Osteoblast (primary cell): Measurements from ENCODE around the gene NIP7. TPM values are rescaled to one million over a fixed set of nuclear protein-coding genes. Genes with fewer than 3 reads are reported as not detected.
A peak's percentile ranks its signal among the peaks of the same experiment; 100 is the strongest.

ENCODE experiments used
- DNase-seq: peaks from one replicate; pipeline ENCODE4 v3.0.0; 2011; ENCODE audit warnings: low spot score, mixed read lengths; ENCODE audit not compliant: insufficient read length; ENCODE audit errors: missing footprints
- H2AFZ ChIP-seq: 2 replicates; pipeline ENCODE4 v1.6.0; 2011; ENCODE audit warnings: mild to moderate bottlenecking, low read length
- H3K27ac ChIP-seq: 2 replicates; pipeline ENCODE4 v1.5.1; 2011; ENCODE audit warnings: mild to moderate bottlenecking, low read depth, low read length, moderate library complexity
- H3K27me3 ChIP-seq: 2 replicates; pipeline ENCODE4 v1.6.0; 2012; ENCODE audit warnings: mild to moderate bottlenecking, control low read depth, inconsistent platforms, low read length, moderate library complexity; ENCODE audit not compliant: insufficient read depth
- H3K36me3 ChIP-seq: 2 replicates; pipeline ENCODE4 v1.5.1; 2011; ENCODE audit warnings: mild to moderate bottlenecking, low read length, control low read depth, moderate library complexity; ENCODE audit not compliant: insufficient read depth
- H3K4me1 ChIP-seq: 2 replicates; pipeline ENCODE4 v1.5.1; 2011; ENCODE audit warnings: mild to moderate bottlenecking, low read length, control low read depth, moderate library complexity; ENCODE audit not compliant: insufficient read depth
- H3K4me2 ChIP-seq: 2 replicates; pipeline ENCODE4 v1.6.0; 2011; ENCODE audit warnings: mild to moderate bottlenecking, low read length; ENCODE audit not compliant: insufficient read depth
- H3K4me3 ChIP-seq: fragments of 200-600 bp; sonication (generic); 3 replicates; pipeline ENCODE4 v1.5.1; 2012; ENCODE audit warnings: mild to moderate bottlenecking, low read length, inconsistent platforms; ENCODE audit not compliant: insufficient read depth
- H3K79me2 ChIP-seq: 2 replicates; pipeline ENCODE4 v1.6.0; 2012; ENCODE audit warnings: mild to moderate bottlenecking, low read length, control low read depth, inconsistent platforms; ENCODE audit not compliant: insufficient read depth
- H3K9me3 ChIP-seq: 2 replicates; pipeline ENCODE4 v1.5.1; 2011; ENCODE audit warnings: low read depth, low read length, control low read depth
- H4K20me1 ChIP-seq: 2 replicates; pipeline ENCODE4 v1.6.0; 2012; ENCODE audit warnings: mild to moderate bottlenecking, low read length, control low read depth; ENCODE audit not compliant: insufficient read depth
- CTCF ChIP-seq: IDR thresholded peaks from 2 replicates; pipeline ENCODE4 v1.5.1; 2011; ENCODE audit warnings: mild to moderate bottlenecking, low read depth, low read length, moderate library complexity; ENCODE audit errors: extremely low read depth
- total RNA-seq: library from RNA; depleted of rRNA; stranded (reverse); fragments of >200 nt; gene quantifications from 2 replicates; pipeline ENCODE4 v1.2.3, GENCODE V29; 2012

NIP7 gene
- total RNA-seq, 1 donor = 22.8 TPM

- H2AFZ ChIP-seq = no peak overlapping the region
- peaks cover 21% of the 10 kb centered on the region for H3K4me1 ChIP-seq
- no peak overlapping the region for H3K4me3 ChIP-seq
- H4K20me1 ChIP-seq = peaks cover 37% of the 10 kb centered on the region
- peaks cover 90% of the 10 kb centered on the region for H3K36me3 ChIP-seq
- H3K27me3 ChIP-seq = no peaks in the 10 kb centered on the region
- no peaks in the 10 kb centered on the region for H3K9me3 ChIP-seq
- H3K79me2 ChIP-seq = peaks cover 91% of the 10 kb centered on the region
- TF ChIP-seq CTCF = no peak
- no peak overlapping the region for H3K4me2 ChIP-seq
- DNase-seq = peak; percentile 87
- no peak overlapping the region for H3K27ac ChIP-seq
Observed at GRCh38 chr16:69324013-69324531, 15.5 kb upstream of the NIP7 start.

GRCh38 chr16:69324585-69325253 is 14.9 kb upstream of the NIP7 start:
- Histone ChIP-seq H3K27me3 (no peaks in the 10 kb centered on the region), H3K9me3 (no peaks in the 10 kb centered on the region), H3K4me3 (no peak overlapping the region), H3K79me2 (peaks cover 91% of the 10 kb centered on the region), H3K36me3 (peaks cover 83% of the 10 kb centered on the region), H4K20me1 (peaks cover 44% of the 10 kb centered on the region), H2AFZ (no peak overlapping the region), H3K4me1 (peaks cover 27% of the 10 kb centered on the region), H3K4me2 (no peak overlapping the region), H3K27ac (no peak overlapping the region)
- peak; percentile 86 for DNase-seq
- no peak for TF ChIP-seq CTCF

GRCh38 chr16:69325784-69326171 is 13.8 kb upstream of the NIP7 start:
- Histone ChIP-seq H3K27ac (no peak overlapping the region), H3K4me1 (peaks cover 28% of the 10 kb centered on the region), H4K20me1 (peaks cover 42% of the 10 kb centered on the region), H3K4me2 (no peak overlapping the region), H3K9me3 (no peaks in the 10 kb centered on the region), H3K36me3 (peaks cover 72% of the 10 kb centered on the region), H3K4me3 (no peak overlapping the region), H3K79me2 (peaks cover 87% of the 10 kb centered on the region), H2AFZ (no peak overlapping the region), H3K27me3 (no peaks in the 10 kb centered on the region)
- no peak for DNase-seq
- no peak for TF ChIP-seq CTCF

- peaks cover 81% of the 10 kb centered on the region for H3K79me2 ChIP-seq
- no peak overlapping the region for H3K4me3 ChIP-seq
- no peak overlapping the region for H3K27ac ChIP-seq
- H3K9me3 ChIP-seq = no peaks in the 10 kb centered on the region
- H3K4me2 ChIP-seq = no peak overlapping the region
- H4K20me1 ChIP-seq = peaks cover 41% of the 10 kb centered on the region
- H3K36me3 ChIP-seq = peaks cover 67% of the 10 kb centered on the region
- TF ChIP-seq CTCF = no peak
- H3K27me3 ChIP-seq = no peaks in the 10 kb centered on the region
- DNase-seq = no peak
- H3K4me1 ChIP-seq = peaks cover 30% of the 10 kb centered on the region
- H2AFZ ChIP-seq = no peak overlapping the region
Observed at GRCh38 chr16:69326172-69326873, 13.2 kb upstream of the NIP7 start.
